ENCODE results near the gene DLG2.

- TF ChIP-seq ZMAT4 (CRISPR knock-in tag; IDR thresholded peaks at IDR 0.05) = no peak
- TF ChIP-seq, protein P1, sequence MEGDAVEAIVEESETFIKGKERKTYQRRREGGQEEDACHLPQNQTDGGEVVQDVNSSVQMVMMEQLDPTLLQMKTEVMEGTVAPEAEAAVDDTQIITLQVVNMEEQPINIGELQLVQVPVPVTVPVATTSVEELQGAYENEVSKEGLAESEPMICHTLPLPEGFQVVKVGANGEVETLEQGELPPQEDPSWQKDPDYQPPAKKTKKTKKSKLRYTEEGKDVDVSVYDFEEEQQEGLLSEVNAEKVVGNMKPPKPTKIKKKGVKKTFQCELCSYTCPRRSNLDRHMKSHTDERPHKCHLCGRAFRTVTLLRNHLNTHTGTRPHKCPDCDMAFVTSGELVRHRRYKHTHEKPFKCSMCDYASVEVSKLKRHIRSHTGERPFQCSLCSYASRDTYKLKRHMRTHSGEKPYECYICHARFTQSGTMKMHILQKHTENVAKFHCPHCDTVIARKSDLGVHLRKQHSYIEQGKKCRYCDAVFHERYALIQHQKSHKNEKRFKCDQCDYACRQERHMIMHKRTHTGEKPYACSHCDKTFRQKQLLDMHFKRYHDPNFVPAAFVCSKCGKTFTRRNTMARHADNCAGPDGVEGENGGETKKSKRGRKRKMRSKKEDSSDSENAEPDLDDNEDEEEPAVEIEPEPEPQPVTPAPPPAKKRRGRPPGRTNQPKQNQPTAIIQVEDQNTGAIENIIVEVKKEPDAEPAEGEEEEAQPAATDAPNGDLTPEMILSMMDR (IDR thresholded peaks at IDR 0.05) = no peak
- TF ChIP-seq, protein P2, sequence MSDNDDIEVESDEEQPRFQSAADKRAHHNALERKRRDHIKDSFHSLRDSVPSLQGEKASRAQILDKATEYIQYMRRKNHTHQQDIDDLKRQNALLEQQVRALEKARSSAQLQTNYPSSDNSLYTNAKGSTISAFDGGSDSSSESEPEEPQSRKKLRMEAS (CRISPR knock-in tag; IDR thresholded peaks at IDR 0.05) = no peak
- TF ChIP-seq RELA (CRISPR knock-in tag; IDR thresholded peaks at IDR 0.05; ENCODE audit: borderline replicate concordance) = no peak
- no peak for TF ChIP-seq ESRRA (CRISPR knock-in tag; IDR thresholded peaks at IDR 0.05; ENCODE audit: borderline replicate concordance)
- TF ChIP-seq USF1 (CRISPR knock-in tag; IDR thresholded peaks at IDR 0.05) = no peak
- TF ChIP-seq MXD4 (CRISPR knock-in tag; IDR thresholded peaks at IDR 0.05; ENCODE audit: borderline replicate concordance) = no peak
- TF ChIP-seq NR3C1 (CRISPR knock-in tag; conservative IDR thresholded peaks at IDR 0.05; ENCODE audit: low read depth) = no peak
- TF ChIP-seq USF2 (CRISPR knock-in tag; IDR thresholded peaks at IDR 0.05) = no peak
- TF ChIP-seq NR1H2 (CRISPR knock-in tag; IDR thresholded peaks at IDR 0.05) = no peak
- no peak for TF ChIP-seq CBFB (CRISPR knock-in tag; IDR thresholded peaks at IDR 0.05; ENCODE audit: low read depth)
- TF ChIP-seq ZNF263 (CRISPR knock-in tag; IDR thresholded peaks at IDR 0.05; ENCODE audit: low read depth) = no peak
- no peak for TF ChIP-seq CREB1 (CRISPR knock-in tag; IDR thresholded peaks at IDR 0.05)
Observed at GRCh38 chr11:84663731-84664130, 963.4 kb downstream of the DLG2 start.

Data from WTC11 (cell line).